Measurements from ENCODE around the gene HDLBP. TPM values are rescaled to one million over a fixed set of nuclear protein-coding genes. Genes with fewer than 3 reads are reported as not detected.

Gene HDLBP
- total RNA-seq, 1 experiment from 2014 or later: 447 TPM

GRCh38 chr2:241177526-241178334 lies 137.7 kb downstream of the HDLBP start:
- no peaks in the 10 kb centered on the region for H3K27me3 ChIP-seq
- no peak overlapping the region for H3K4me3 ChIP-seq

More at GRCh38 chr2:241177526-241178334, 137.7 kb downstream of the HDLBP start:
- H3K36me3 ChIP-seq: peaks cover 5% of the 10 kb centered on the region; the same call in 1 of the 2 replicates
- no peak for DNase-seq
- no peaks in the 10 kb centered on the region for H3K9me3 ChIP-seq

Other genes with a start within 250 kb of the HDLBP start
- gene MTERF4, start 213.4 kb downstream of the HDLBP start, total RNA-seq (2014; rRNA removed; shearing (Covaris generic); ENCODE audit: low replicate concordance): 18.9 and 33.2 TPM in 2 replicates
- gene PASK, start 166.2 kb downstream of the HDLBP start, total RNA-seq (2014; rRNA removed; shearing (Covaris generic); ENCODE audit: low replicate concordance): 3.7 and 21.6 TPM in 2 replicates
- 80.2 and 89.2 TPM in 2 replicates for gene PPP1R7, start 165.2 kb downstream of the HDLBP start, total RNA-seq (2014; rRNA removed; shearing (Covaris generic); ENCODE audit: low replicate concordance)
- gene ANO7, start 127.0 kb downstream of the HDLBP start, total RNA-seq (2014; rRNA removed; shearing (Covaris generic); ENCODE audit: low replicate concordance): 0.10 TPM in 1 of 2 replicates, not detected in the other
- 348 and 489 TPM in 2 replicates for gene SEPTIN2, start 253 bp upstream of the HDLBP start, total RNA-seq (2014; rRNA removed; shearing (Covaris generic); ENCODE audit: low replicate concordance)
- gene FARP2, start 40.6 kb upstream of the HDLBP start, total RNA-seq (2014; rRNA removed; shearing (Covaris generic); ENCODE audit: low replicate concordance): 35.6 and 37.4 TPM in 2 replicates
- gene STK25, start 192.9 kb upstream of the HDLBP start, total RNA-seq (2014; rRNA removed; shearing (Covaris generic); ENCODE audit: low replicate concordance): 176 and 432 TPM in 2 replicates
- 1.6 and 6.8 TPM in 2 replicates for gene BOK, start 243.1 kb upstream of the HDLBP start, total RNA-seq (2014; rRNA removed; shearing (Covaris generic); ENCODE audit: low replicate concordance)

All from MG63 (cell line).